NCI-H524 treated with DMSO at 0.1 percent for 48 hours (cell line): ENCODE results near the gene DCHS2.

ENCODE experiments used
- DNase-seq: peaks from one replicate; lab custom pipeline; 2025; lab: John Stamatoyannopoulos, UW

Gene DCHS2

GRCh38 chr4:154319736-154320135, 171.9 kb downstream of the DCHS2 start:
- DNase-seq, result no peak

- DNase-seq, result no peak
These were observed 174.2 kb downstream of the DCHS2 start for GRCh38 chr4:154317201-154317999.

- no peak for DNase-seq
These were observed 175.9 kb downstream of the DCHS2 start for GRCh38 chr4:154315741-154316140.

DNA sequence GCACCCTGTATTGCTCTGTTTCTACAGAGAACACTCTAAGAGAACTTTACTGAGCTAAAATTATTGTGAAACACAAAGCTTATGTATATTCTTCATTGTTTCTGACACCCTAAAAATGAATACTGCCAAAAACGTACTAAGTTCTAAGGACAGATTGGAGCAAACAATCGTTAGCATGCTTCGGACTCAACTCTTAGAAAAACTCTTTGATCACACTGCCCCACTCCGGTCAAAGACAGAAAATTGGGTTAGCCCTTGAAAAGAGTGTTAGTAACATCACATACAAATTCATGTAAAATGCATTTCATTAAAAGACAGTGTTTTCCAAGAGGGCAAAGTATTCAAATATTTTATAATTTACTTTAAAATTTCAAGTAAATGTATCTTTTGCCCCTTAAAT, 177.4 kb downstream of the DCHS2 start:
- DNase-seq, result no peak

DNA sequence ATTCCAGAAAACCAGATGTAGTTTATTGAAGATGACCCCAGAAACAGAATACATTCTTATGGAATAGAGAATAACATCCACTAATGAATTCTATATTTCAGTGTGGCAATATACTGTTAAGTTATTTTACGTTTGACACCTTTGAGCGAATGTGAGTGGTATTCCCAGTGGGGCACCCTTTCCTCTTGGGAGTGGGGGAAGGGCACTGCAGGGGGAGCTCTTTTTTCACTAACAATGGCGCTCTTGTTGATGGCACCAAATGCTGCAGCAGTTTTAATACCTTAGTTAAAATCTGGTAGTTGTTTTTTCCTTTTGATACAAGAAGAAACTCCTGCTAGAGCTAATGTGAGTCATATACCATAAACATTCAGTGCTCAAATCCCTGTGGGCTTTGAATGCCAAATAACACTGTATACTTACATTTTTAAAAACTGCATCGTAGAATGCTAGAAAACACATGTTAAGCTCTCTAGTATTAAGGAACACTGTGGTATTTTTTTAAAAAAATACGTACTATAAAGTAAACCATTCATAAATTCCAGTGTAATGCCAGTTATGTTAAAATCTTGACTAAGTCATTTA, 178.5 kb downstream of the DCHS2 start:
- no peak for DNase-seq

DNA sequence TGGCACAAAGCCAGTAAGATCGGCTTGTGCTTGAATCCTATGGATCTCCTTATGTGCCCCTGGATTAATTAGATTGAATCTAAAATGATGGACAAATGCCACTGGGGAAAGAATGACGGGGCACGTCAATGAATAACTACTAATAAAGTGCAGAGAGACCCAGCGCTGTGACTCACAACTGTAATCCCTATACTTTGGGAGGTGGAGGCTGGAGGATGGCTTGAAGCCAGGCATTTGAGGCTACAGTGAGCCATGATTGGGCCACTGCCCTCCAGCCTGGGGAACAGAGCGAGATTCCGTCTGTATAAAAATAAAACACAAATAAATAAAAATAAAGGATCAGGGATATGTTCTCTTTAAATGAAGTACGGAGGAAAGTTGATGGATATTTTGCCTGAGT, 179.4 kb downstream of the DCHS2 start:
- no peak for DNase-seq

DNA sequence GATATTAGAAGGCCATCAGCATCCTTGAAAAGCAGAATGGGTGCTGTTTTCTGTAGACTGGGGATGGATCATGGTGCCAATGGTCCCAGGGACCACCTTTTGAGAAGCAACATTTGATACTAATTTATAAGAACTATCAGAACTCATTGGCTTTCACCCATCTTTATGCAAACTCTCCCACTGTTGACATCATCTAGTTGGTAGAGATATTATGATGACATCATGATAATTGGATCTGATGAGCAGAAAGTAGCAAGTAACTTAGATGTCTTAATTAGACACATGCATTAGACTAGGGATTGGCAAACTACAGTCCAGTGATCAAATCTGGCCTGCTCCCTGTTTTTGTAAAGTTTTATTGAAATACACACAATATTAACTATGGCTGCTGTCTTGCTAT, 181.0 kb downstream of the DCHS2 start:
- DNase-seq, result no peak

DNA sequence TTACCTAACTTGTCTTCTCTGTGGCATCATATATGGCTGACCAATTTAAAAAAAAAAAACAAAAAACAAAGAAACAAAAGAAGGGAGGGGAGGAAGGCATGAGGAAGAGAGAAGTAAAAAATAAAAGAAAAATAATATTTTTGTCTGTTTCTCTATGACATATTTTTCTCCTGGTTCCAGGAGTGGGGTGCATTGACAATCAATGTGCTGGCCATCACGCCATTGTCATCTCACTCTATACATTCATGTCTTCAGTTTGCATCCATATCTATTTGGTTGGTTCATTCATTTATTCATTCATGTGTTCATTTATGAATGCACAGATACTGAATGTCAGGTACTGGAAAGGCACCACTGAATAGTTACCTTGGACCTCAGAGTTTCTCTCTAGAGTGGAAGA, 183.4 kb downstream of the DCHS2 start:
- no peak for DNase-seq

DNA sequence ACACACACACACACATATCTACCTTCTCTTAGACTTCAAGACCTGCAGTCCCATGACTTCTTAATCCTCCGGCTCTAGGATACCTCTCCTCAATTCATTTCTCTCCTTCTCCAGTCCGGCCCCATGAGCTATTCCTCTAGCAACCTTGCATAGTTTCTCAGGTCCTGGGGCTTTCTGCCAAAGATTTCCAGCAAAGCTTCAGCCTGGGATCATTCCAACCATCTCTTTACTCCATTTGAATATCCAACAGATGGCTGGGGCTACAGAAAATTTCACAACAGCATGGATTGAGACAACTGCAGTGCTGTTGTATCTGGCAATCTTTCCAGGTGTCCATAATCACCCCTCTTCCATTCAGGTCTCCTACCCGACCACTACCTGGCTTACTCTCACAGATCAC, 184.1 kb downstream of the DCHS2 start:
- DNase-seq, result no peak

GRCh38 chr4:154305616-154306015, 186.0 kb downstream of the DCHS2 start:
- DNase-seq, result no peak

GRCh38 chr4:154304679-154305078, 186.9 kb downstream of the DCHS2 start:
- DNase-seq, result no peak

DNA sequence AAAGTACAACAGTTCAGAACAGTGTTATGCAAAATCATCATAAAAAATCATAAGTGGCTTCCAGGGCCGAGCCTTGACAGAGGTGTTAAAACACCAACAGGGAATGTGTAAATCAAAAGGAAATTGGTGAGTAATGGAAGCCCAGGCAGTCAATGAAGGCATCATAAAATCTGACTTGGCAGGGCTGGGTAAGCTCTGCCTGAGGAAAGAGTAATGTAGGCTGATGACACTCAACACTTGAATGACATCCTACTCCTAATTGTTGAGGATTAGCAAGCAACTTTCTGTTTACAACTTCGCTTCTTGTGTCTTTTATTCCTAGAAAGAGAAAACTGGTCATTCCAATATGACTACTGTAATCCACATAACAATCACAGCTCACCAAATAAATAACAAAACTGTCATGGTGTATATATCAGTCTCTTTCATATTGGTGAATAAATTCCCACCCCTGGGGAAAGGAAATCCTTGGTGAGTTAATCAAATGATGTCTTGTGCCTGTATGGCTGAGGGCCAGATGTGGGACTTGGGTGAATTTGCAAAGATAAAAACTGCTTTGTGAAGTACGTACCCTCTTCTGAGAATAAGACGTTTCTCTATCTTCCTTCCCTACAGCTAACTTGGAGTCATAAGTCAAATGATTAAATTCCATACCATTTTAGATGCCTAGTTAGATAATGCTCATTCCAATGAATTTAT, 196.8 kb downstream of the DCHS2 start:
- no peak for DNase-seq

- DNase-seq, result no peak
These were observed 198.2 kb downstream of the DCHS2 start for GRCh38 chr4:154293427-154293826.

GRCh38 chr4:154292589-154292988, 199.0 kb downstream of the DCHS2 start:
- DNase-seq, result no peak

- DNase-seq, result no peak
These were observed 214.4 kb downstream of the DCHS2 start for GRCh38 chr4:154277172-154277571.

DNA sequence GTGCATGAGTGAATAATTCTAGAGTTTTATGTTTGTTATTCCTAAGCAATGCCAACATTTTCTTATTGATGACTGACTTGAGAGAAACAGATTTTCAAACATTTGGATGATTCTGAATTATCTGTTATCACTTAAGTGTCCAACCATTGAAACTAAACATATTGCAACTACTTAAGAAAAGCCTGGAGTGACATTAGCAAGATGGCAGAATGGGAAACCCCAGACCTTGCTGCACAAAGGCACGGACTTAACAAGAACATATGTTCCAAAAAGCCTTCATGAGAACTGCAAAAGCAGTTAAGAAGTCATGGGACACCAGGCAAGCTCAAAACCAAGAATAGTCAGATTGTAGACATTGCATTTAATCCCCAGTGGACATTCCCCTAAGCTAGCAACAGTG, 215.1 kb downstream of the DCHS2 start:
- DNase-seq, result no peak

GRCh38 chr4:154254999-154255398, 236.6 kb downstream of the DCHS2 start:
- no peak for DNase-seq

GRCh38 chr4:154234576-154234975, 257.0 kb downstream of the DCHS2 start:
- no peak for DNase-seq

GRCh38 chr4:154231806-154232478, 259.7 kb downstream of the DCHS2 start:
- no peak for DNase-seq

- no peak for DNase-seq
These were observed 260.9 kb downstream of the DCHS2 start for GRCh38 chr4:154230723-154231122.

DNA sequence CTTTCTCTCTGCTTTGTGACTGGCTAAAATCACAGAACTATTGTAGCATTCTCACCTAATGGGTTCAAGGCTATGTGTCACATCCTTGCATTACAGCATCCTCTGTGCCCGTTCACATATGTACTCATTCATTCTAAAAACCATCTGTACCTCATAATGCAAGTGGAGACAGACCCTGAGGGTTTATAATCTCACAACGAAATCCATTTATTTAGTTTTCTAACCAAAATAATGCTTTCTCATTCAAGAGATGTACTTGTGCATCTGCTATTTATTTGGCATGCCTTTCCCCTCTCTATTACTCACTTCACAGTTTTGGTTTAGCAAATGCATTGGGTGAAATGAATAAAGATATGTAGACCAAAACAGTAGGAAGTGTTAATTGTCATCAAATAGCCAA, 261.5 kb downstream of the DCHS2 start:
- DNase-seq, result no peak

DNA sequence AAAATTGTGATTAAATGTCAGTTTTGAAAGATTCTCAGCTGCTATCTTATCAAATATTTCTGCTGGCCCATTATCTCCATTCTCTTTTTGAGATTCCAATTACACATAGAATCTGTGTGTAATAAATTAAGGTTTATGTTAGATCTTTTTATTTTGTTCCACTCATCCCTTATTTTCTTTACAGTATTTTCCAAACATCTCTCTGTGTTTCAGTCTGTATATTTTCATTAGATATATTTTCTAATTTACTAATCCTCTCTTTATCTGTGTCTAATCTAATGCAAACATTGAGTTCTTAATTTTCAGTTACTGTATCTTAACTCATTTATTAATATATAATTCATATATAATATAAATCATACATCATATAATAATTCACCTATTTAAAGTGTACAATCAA, 268.7 kb downstream of the DCHS2 start:
- DNase-seq, result no peak

- no peak for DNase-seq
These were observed 273.5 kb downstream of the DCHS2 start for GRCh38 chr4:154218051-154218450.
